GM12878 (cell line): ENCODE measurements around the gene ASMTL. TPM values are rescaled to one million over a fixed set of nuclear protein-coding genes. Genes with fewer than 3 reads are reported as not detected.

Experiments used
- CEBPZ ChIP-seq: fragments of 150-350 bp; IDR thresholded peaks from 2 replicates; pipeline ENCODE4 v1.6.1; 2016; ENCODE audit warnings: low read depth, low read length
- E4F1 ChIP-seq: fragments of 450-650 bp; IDR thresholded peaks from 2 replicates; pipeline ENCODE4 v1.6.1; 2018; ENCODE audit warnings: borderline replicate concordance, mild to moderate bottlenecking; ENCODE audit not compliant: partially characterized antibody
- ETV6 ChIP-seq, 2 experiments: fragments of 450-650 bp in 1 of 2; IDR thresholded peaks in 1 of 2; conservative IDR thresholded peaks in 1 of 2; 2 replicates each; pipeline ENCODE4 v1.6.1; 2014; ENCODE audit warnings: antibody characterized with exemption in 1 of 2, borderline replicate concordance in 1 of 2, low read depth in 1 of 2, mild to moderate bottlenecking in 1 of 2, moderate library complexity in 1 of 2
- IKZF1 ChIP-seq: fragments of 450-650 bp; conservative IDR thresholded peaks from 2 replicates; pipeline ENCODE4 v1.6.1; 2017; ENCODE audit warnings: antibody characterized with exemption, mild to moderate bottlenecking
- IRF3 ChIP-seq: fragments of 450-650 bp; IDR thresholded peaks from 2 replicates; pipeline ENCODE4 v1.6.1; 2014; ENCODE audit warnings: mild to moderate bottlenecking
- MEF2B ChIP-seq: fragments of 450-650 bp; IDR thresholded peaks from 2 replicates; pipeline ENCODE4 v1.6.1; 2018; ENCODE audit warnings: mild to moderate bottlenecking, moderate library complexity; ENCODE audit not compliant: partially characterized antibody, poor library complexity, severe bottlenecking
- MXI1 ChIP-seq: fragments of 150-350 bp; IDR thresholded peaks from 2 replicates; pipeline ENCODE4 v1.6.1; 2011; ENCODE audit warnings: low read depth, mild to moderate bottlenecking, inconsistent platforms, low read length, improper control_type of control experiment
- PRDM15 ChIP-seq: fragments of 450-650 bp; formaldehyde crosslinking; IDR thresholded peaks from 2 replicates; pipeline ENCODE4 v1.4.0; 2020; ENCODE audit warnings: mild to moderate bottlenecking, moderate library complexity
- SKIL ChIP-seq: fragments of 450-650 bp; IDR thresholded peaks from 2 replicates; pipeline ENCODE4 v1.6.1; 2017; ENCODE audit warnings: mild to moderate bottlenecking, low read depth, inconsistent platforms; ENCODE audit not compliant: poor library complexity, severe bottlenecking
- SMC3 ChIP-seq: IDR thresholded peaks from 2 replicates; pipeline ENCODE4 v1.6.1; 2011; ENCODE audit warnings: low read length, improper control_type of control experiment, borderline replicate concordance
- SREBF2 ChIP-seq: IDR thresholded peaks from 2 replicates; pipeline ENCODE4 v1.6.1; 2012; ENCODE audit warnings: mild to moderate bottlenecking, low read length
- SRF ChIP-seq, 2 experiments: IDR thresholded peaks; 2 replicates each; pipeline ENCODE4 v1.6.1; 2011; ENCODE audit warnings: low read depth in 2 of 2, low read length in 2 of 2, mild to moderate bottlenecking in 1 of 2, moderate library complexity in 1 of 2
- USF1 ChIP-seq: IDR thresholded peaks from 2 replicates; pipeline ENCODE4 v1.6.1; 2011; ENCODE audit warnings: borderline replicate concordance, low read depth, mild to moderate bottlenecking, moderate library complexity, mixed read lengths, low read length; ENCODE audit not compliant: insufficient read depth; ENCODE audit errors: extremely low read length
- ZNF622 ChIP-seq: fragments of 450-650 bp; IDR thresholded peaks from 2 replicates; pipeline ENCODE4 v1.6.1; 2017; ENCODE audit warnings: mild to moderate bottlenecking, inconsistent platforms
- polyA plus RNA-seq, 11 experiments: library from polyadenylated mRNA; depleted of rRNA in 4 of 11; unstranded in 6 of 11; stranded (reverse) in 5 of 11; fragments of >200 nt; fragmentation: Nextera tagmentation in 4 of 11; fragmentation: Illumina TruSeq in 1 of 11; extraction: Ambion mirVana in 4 of 11; extraction: Trizol in 1 of 11; gene quantifications; 1 replicate in 1 of 11; 2 replicates in 10 of 11; pipeline versions ENCODE4 v1.2.1 to v1.2.3, GENCODE V29; 2011 to 2016; ENCODE audit warnings: inconsistent platforms in 2 of 11, missing spikeins in 2 of 11, low read depth in 1 of 11
- total RNA-seq, 4 experiments: library from RNA; depleted of rRNA in 3 of 4; stranded (reverse); fragments of >200 nt in 3 of 4; fragmentation: Illumina TruSeq in 1 of 4; extraction: Trizol in 1 of 4; gene quantifications; 2 replicates each; pipeline versions ENCODE4 v1.2.1 to v1.2.3, GENCODE V29; 2013 to 2021

The ASMTL gene
- total and polyA plus RNA-seq, 10 of the 15 experiments (the other 5 are each of a cell fraction or from before 2014, with no cell fraction given) = 1.6 to 51.9 (median 32.1) TPM

- TF ChIP-seq CEBPZ (no peak), SMC3 (no peak; the same call in 1 of the 2 replicates), MEF2B (peak; percentile 11), MXI1 (peak; percentile 51; the same call in 1 of the 2 replicates), IRF3 (no peak), PRDM15 (CRISPR knock-in tag) (no peak), IKZF1 (peak; percentile 65), SKIL (peak; percentile 53), SREBF2 (no peak), ZNF622 (no peak), E4F1 (no peak), USF1 (no peak), SRF (IDR thresholded peaks at IDR 0.05; ENCODE audit: low read depth in 2 of 2, low read length in 2 of 2) (0 out of 4 replicates have a peak, but pooled peaks of 1 of the 2 experiments have one; percentile 21), ETV6 (conservative IDR thresholded peaks at IDR 0.05 in 1 of 2, IDR thresholded peaks at IDR 0.05 in 1 of 2; ENCODE audit: borderline replicate concordance in 1 of 2, low read depth in 1 of 2) (0 out of 4 replicates have a peak, but pooled peaks of 1 of the 2 experiments have one; percentile 3)
These were observed 39.2 kb upstream of the ASMTL start (continued) for GRCh38 chrX:1491851-1492349.
